Cardiac muscle cell (in vitro differentiated cells and primary cell): ENCODE measurements around the gene CLCN5. TPM values are rescaled to one million over a fixed set of nuclear protein-coding genes. Genes with fewer than 3 reads are reported as not detected.

Experiments used
- DNase-seq, 2 donors: peaks; one replicate each; pipeline versions ENCODE4 v3.0.0 to v3.0.0-alpha.2; 2010 to 2017; ENCODE audit warnings: low read depth in 1 of 2, low spot score in 1 of 2
- H3K27ac ChIP-seq: fragments of 200-600 bp; sonication (generic); 2 replicates; pipeline ENCODE4 v1.5.1; 2016
- H3K27me3 ChIP-seq: fragments of 200-600 bp; sonication (generic); 2 replicates; pipeline ENCODE4 v1.6.0; 2016; ENCODE audit warnings: control low read depth
- H3K36me3 ChIP-seq: fragments of 200-600 bp; sonication (generic); 2 replicates; pipeline ENCODE4 v1.5.1; 2016; ENCODE audit warnings: control low read depth
- H3K4me1 ChIP-seq: fragments of 200-600 bp; sonication (generic); 2 replicates; pipeline ENCODE4 v1.8.1; 2017; ENCODE audit warnings: low read depth, mild to moderate bottlenecking, mixed run types
- H3K4me3 ChIP-seq: fragments of 200-600 bp; sonication (generic); 2 replicates; pipeline ENCODE4 v1.5.1; 2016; ENCODE audit warnings: mild to moderate bottlenecking
- H3K9me3 ChIP-seq: fragments of 200-600 bp; sonication (generic); 2 replicates; pipeline ENCODE4 v1.5.1; 2017; ENCODE audit warnings: low read depth, mild to moderate bottlenecking, control low read depth
- CTCF ChIP-seq: IDR thresholded peaks from 2 replicates; pipeline ENCODE4 v1.5.1; 2012; ENCODE audit warnings: low read depth, mild to moderate bottlenecking, low read length
- polyA plus RNA-seq: library from polyadenylated mRNA; unstranded; fragments of >200 nt; fragmentation: Nextera tagmentation; extraction: Ambion mirVana; gene quantifications from 2 replicates; pipeline ENCODE4 v1.2.1, GENCODE V29; 2016
- total RNA-seq: library from RNA; depleted of rRNA; stranded (reverse); fragments of >200 nt; gene quantifications from 2 replicates; pipeline ENCODE4 v1.2.3, GENCODE V29; 2016

CLCN5 gene
- total and polyA plus RNA-seq, 2 experiments from 2014 or later = 6.6 to 16.6 TPM

GRCh38 chrX:50081282-50081889 lies 159.0 kb downstream of the CLCN5 start:
- peak; percentile 43 for TF ChIP-seq CTCF
- H3K4me1 ChIP-seq = no peaks in the 10 kb centered on the region
- peak; percentile 47 to 49 for DNase-seq
- H3K9me3 ChIP-seq = no peaks in the 10 kb centered on the region
- H3K36me3 ChIP-seq = no peaks in the 10 kb centered on the region
- no peak overlapping the region for H3K4me3 ChIP-seq
- no peak overlapping the region for H3K27ac ChIP-seq
- no peaks in the 10 kb centered on the region for H3K27me3 ChIP-seq

GRCh38 chrX:50082741-50083140 lies 160.3 kb downstream of the CLCN5 start:
- DNase-seq = no peak
- no peaks in the 10 kb centered on the region for H3K36me3 ChIP-seq
- no peaks in the 10 kb centered on the region for H3K9me3 ChIP-seq

GRCh38 chrX:50088645-50089044 lies 166.2 kb downstream of the CLCN5 start:
- no peak overlapping the region for H3K4me3 ChIP-seq
- TF ChIP-seq CTCF = no peak

More at GRCh38 chrX:50082741-50083140, 160.3 kb downstream of the CLCN5 start:
- H3K4me1 ChIP-seq = no peaks in the 10 kb centered on the region
- no peak overlapping the region for H3K27ac ChIP-seq
- H3K4me3 ChIP-seq = no peak overlapping the region
- H3K27me3 ChIP-seq = no peaks in the 10 kb centered on the region
- no peak for TF ChIP-seq CTCF

GRCh38 chrX:50093625-50094024 lies 171.2 kb downstream of the CLCN5 start:
- no peak for TF ChIP-seq CTCF
- Histone ChIP-seq H3K9me3 (no peaks in the 10 kb centered on the region), H3K4me3 (no peak overlapping the region), H3K36me3 (no peaks in the 10 kb centered on the region), H3K27me3 (no peaks in the 10 kb centered on the region), H3K27ac (no peak overlapping the region), H3K4me1 (no peaks in the 10 kb centered on the region)
- DNase-seq = no peak

More at GRCh38 chrX:50088645-50089044, 166.2 kb downstream of the CLCN5 start:
- H3K4me1 ChIP-seq = no peaks in the 10 kb centered on the region
- H3K9me3 ChIP-seq = no peaks in the 10 kb centered on the region
- no peak overlapping the region for H3K27ac ChIP-seq
- H3K27me3 ChIP-seq = no peaks in the 10 kb centered on the region
- no peak for DNase-seq
- H3K36me3 ChIP-seq = no peaks in the 10 kb centered on the region

- no peaks in the 10 kb centered on the region for H3K27me3 ChIP-seq
- no peaks in the 10 kb centered on the region for H3K9me3 ChIP-seq
- H3K4me3 ChIP-seq = no peak overlapping the region
- no peak for DNase-seq
- H3K27ac ChIP-seq = no peak overlapping the region
- H3K36me3 ChIP-seq = no peaks in the 10 kb centered on the region
- no peaks in the 10 kb centered on the region for H3K4me1 ChIP-seq
- TF ChIP-seq CTCF = no peak
These were observed 174.7 kb downstream of the CLCN5 start for GRCh38 chrX:50097071-50097470.
